Heart right ventricle (tissue), 16 donors: Measurements from ENCODE around the gene BUD31. TPM values are rescaled to one million over a fixed set of nuclear protein-coding genes. Genes with fewer than 3 reads are reported as not detected.
"Not testable (repeated sequence)": the region's sequence is repeated elsewhere in the genome, so short reads cannot be mapped to it uniquely, and the experiment has no call there.

Experiments
- ATAC-seq, 8 donors: fragments of 200-7000 bp; cut with Tn5 transposase; one replicate each; pipeline ENCODE4 v1.9.1; 2020; ENCODE audit warnings: mild to moderate bottlenecking in 8 of 8, moderate library complexity in 8 of 8, moderate number of reproducible peaks in 1 of 8
- DNase-seq, 2 donors: peaks; one replicate each; pipeline ENCODE4 v3.0.0-alpha.2; 2020
- H3K27ac ChIP-seq, 10 donors: fragments of 200-600 bp; sonication (generic) in 2 of 10; one replicate each; pipeline versions ENCODE4 v1.5.0 to v1.8.0; 2020 to 2022; ENCODE audit warnings: mild to moderate bottlenecking in 3 of 10
- H3K27me3 ChIP-seq, 7 donors: fragments of 200-600 bp; one replicate each; pipeline ENCODE4 v1.8.0; 2021 to 2022; ENCODE audit warnings: mild to moderate bottlenecking in 2 of 7
- H3K36me3 ChIP-seq, 9 donors: fragments of 200-600 bp; sonication (generic) in 1 of 9; one replicate each; pipeline versions ENCODE4 v1.5.0 to v1.8.0; 2020 to 2022; ENCODE audit warnings: mild to moderate bottlenecking in 2 of 9
- H3K4me1 ChIP-seq, 9 donors: fragments of 200-600 bp; sonication (generic) in 1 of 9; one replicate each; pipeline versions ENCODE4 v1.5.0 to v1.8.0; 2020 to 2022; ENCODE audit warnings: mild to moderate bottlenecking in 4 of 9
- H3K4me3 ChIP-seq, 10 donors: fragments of 200-600 bp; sonication (generic) in 2 of 10; one replicate each; pipeline versions ENCODE4 v1.5.0 to v1.8.0; 2020 to 2022; ENCODE audit warnings: mild to moderate bottlenecking in 7 of 10, moderate library complexity in 2 of 10
- H3K9me3 ChIP-seq, 11 donors: fragments of 200-600 bp in 10 of 11; sonication (generic) in 2 of 11; one replicate each; pipeline versions ENCODE4 v1.5.0 to v1.8.0; 2013 to 2022; ENCODE audit warnings: mild to moderate bottlenecking in 2 of 11, control low read depth in 1 of 11, moderate library complexity in 1 of 11
- WGBS, 2 donors: extraction: QIAGEN DNeasy Blood & Tissue Kit; methylation state at CpG; one replicate each; pipeline ENCODE4 v1.1.7; 2013; ENCODE audit warnings: inconsistent platforms in 1 of 2; 5-methylcytosine and 5-hydroxymethylcytosine counted together
- intact Hi-C, 10 donors: fragments of 100-400 bp; cut with DNase I; formaldehyde crosslinking; loops; one replicate each; pipeline versions ENCODE4 v1.11.1 to v1.14.2; 2022
- polyA plus RNA-seq, 2 donors: library from polyadenylated mRNA; stranded (reverse); fragments of 200-250 nt; gene quantifications; one replicate each; pipeline ENCODE4 v1.2.3, GENCODE V29; 2013
- total RNA-seq, 10 donors: library from RNA; stranded (reverse); fragmentation: NEBNext Ultra II Directional in 3 of 10; extraction: Animal tissue kit (Norgen Biotek cat#: 25700) in 3 of 10; gene quantifications; one replicate each; pipeline versions ENCODE4 v1.2.1 to v1.2.4, GENCODE V29; 2021 to 2023
- TF ChIP-seq, protein P1 (sequence below), 9 donors: fragments of 200-600 bp; sonication (generic) in 2 of 9; IDR thresholded peaks; one replicate each; pipeline versions ENCODE4 v1.5.0 to v1.8.0; 2021 to 2022; ENCODE audit warnings: antibody characterized with exemption in 9 of 9, mild to moderate bottlenecking in 5 of 9, moderate library complexity in 1 of 9
- donor health status: Arrhythmogenic right ventricular cardiomyopathy.
- donor health status: ischemic (EF 13 %, LVEDD 7.1; RV severe dilation, severe dysfunction).
- donor health status: healthy with polysubstance abuse.
- donor health status: DM: no; HTN: yes; CAD: no.
- donor health status: DM: no; HTN: no; CAD: no.
- donor health status: ischemic (EF 25% LVEDD 6.9; RV normal size, moderate dysfunction).
- donor health status: ischemic (EF 25% LVEDD 5.7; RV mildly dilated, moderate dysfunction).
- donor health status: healthy.
- donor health status: DM: yes; HTN: yes; CAD: no.
- donor health status: Ischemic cardiomyopathy.
- donor health status: ischemic (EF 35%, LVEDD 5.7; RV mildly dilated, moderate dysfunction).
- donor health status: nonischemic (EF 11% LVEDD 7.7; RV severe dilation, severe dysfunction).
- donor health status: DM: yes; HTN: yes; CAD: no.
- donor health status: PGD.
- donor health status: ischemic (EF 29% LVEDD 5.4; RV normal size, mild dysfunction).
- donor health status: nonischemic (EF 23%, LVEDD 6.1; RV moderate dilation, normal function).

BUD31 gene
- total and polyA plus RNA-seq, 12 donors: 28.3 to 116 (median 43.4) TPM

DNA sequence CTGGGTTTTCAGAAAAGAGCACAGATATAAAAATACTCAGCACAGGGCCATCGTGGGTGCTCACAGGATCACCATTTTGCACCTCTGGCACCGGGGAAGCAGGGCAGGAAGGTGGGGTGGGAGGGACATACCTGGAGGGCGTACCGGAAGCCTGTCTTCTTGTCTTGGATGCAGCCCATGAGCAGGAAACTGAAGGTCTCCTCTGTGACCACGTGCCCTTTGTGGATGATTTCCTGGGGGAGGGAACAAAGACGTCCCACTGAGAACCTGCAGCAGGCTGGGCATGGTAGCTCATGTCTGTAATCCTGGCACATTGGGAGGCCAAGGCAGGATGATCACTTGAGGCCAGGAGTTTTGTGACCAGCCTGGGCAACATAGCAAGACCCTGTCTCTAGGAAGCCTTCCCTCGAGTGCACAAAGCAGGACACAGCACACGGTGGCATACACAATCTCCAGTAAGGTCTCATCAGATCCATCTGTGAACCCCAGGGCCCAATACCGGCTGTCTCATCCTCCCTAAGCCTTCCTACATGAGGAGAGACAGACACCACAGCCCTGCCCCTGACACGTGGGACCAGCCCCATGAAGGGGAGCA lies 20.3 kb downstream of the BUD31 start:
- Histone ChIP-seq H3K4me3 (no peak overlapping the region), H3K36me3 (peaks cover 0 to 85% (median 47%) of the 10 kb centered on the region in 9 donors), H3K4me1 (no peaks in the 10 kb centered on the region), H3K27me3 (no peaks in the 10 kb centered on the region), H3K27ac (no peak overlapping the region), H3K9me3 (no peaks in the 10 kb centered on the region)
- WGBS, 2 donors: 82 to 87% methylated on average over 10 of the region's 10 CpGs
- ATAC-seq (no peak), DNase-seq (no peak)
- TF ChIP-seq, protein P1, sequence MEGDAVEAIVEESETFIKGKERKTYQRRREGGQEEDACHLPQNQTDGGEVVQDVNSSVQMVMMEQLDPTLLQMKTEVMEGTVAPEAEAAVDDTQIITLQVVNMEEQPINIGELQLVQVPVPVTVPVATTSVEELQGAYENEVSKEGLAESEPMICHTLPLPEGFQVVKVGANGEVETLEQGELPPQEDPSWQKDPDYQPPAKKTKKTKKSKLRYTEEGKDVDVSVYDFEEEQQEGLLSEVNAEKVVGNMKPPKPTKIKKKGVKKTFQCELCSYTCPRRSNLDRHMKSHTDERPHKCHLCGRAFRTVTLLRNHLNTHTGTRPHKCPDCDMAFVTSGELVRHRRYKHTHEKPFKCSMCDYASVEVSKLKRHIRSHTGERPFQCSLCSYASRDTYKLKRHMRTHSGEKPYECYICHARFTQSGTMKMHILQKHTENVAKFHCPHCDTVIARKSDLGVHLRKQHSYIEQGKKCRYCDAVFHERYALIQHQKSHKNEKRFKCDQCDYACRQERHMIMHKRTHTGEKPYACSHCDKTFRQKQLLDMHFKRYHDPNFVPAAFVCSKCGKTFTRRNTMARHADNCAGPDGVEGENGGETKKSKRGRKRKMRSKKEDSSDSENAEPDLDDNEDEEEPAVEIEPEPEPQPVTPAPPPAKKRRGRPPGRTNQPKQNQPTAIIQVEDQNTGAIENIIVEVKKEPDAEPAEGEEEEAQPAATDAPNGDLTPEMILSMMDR (IDR thresholded peaks at IDR 0.05): no peak
- intact Hi-C loops: no loop called here

DNA sequence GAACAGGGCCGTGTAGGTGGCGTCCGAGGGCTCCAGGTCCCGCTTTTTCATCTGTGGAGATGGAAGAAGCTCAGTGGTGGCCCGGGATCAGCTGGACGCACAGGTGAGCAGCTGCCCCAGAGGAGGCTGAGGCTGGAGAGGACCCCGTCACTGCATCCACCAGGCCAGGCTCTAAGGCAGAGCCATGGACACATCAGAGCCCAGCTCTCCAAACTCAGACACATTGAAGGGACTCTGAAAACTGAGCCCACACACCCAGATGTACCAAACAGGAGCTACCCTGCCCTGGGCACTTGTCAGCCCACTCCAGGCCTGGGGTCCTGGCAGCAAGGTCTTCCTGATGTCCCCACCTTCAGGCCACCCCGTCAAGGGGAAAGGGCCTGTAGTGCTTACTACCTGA lies 21.0 kb downstream of the BUD31 start:
- intact Hi-C loops: no loop called here
- Histone ChIP-seq H3K27ac (no peak overlapping the region), H3K4me1 (no peaks in the 10 kb centered on the region), H3K9me3 (no peaks in the 10 kb centered on the region), H3K27me3 (no peaks in the 10 kb centered on the region), H3K4me3 (no peak overlapping the region), H3K36me3 (peaks cover 0 to 85% (median 41%) of the 10 kb centered on the region in 9 donors)
- 87 to 95% methylated on average over 8 of the region's 8 CpGs for WGBS, 2 donors
- TF ChIP-seq, protein P1 (IDR thresholded peaks at IDR 0.05): no peak
- ATAC-seq (peak in 2 of 8 donors; percentile 9 to 38), DNase-seq (no peak)

DNA sequence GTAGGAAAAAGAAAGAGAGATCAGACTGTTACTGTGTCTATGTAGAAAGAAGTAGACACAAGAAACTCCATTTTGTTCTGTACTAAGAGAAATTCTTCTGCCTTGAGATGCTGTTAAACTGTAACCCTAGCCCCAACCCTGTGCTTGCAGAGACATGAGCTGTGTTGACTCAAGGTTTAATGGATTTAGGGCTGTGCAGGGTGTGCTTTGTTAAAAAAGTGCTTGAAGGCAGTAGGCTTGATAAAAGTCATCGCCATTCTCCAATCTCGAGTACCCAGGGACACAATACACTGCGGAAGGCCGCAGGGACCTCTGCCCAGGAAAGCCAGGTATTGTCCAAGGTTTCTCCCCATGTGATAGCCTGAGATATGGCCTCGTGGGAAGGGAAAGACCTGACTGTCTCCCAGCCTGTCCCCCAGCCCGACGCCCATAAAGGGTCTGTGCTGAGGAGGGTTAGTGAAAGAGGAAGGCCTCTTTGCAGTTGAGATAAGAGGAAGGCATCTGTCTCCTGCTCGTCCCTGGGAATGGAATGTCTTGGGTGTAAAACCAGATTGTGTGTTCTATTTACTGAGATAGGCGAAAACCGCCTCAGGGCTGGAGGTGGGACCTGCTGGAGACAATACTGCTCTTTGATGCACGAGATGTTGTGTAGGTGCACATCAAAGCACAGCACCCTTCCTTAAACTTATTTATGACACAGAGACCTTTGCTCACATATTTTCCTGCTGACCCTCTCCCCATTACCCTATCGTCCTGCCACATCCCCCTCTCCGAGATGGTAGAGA lies 23.2 kb downstream of the BUD31 start:
- H3K27me3 ChIP-seq, H3K27ac ChIP-seq, DNase-seq, ATAC-seq, H3K9me3 ChIP-seq, H3K4me1 ChIP-seq, intact Hi-C loops, H3K4me3 ChIP-seq: not testable (repeated sequence)
- 68 to 70% methylated on average over 13 of the region's 13 CpGs for whole genome bisulfite sequencing, 2 donors
- H3K36me3 ChIP-seq: peaks cover 0 to 80% (median 35%) of the 10 kb centered on the region in 9 donors

DNA sequence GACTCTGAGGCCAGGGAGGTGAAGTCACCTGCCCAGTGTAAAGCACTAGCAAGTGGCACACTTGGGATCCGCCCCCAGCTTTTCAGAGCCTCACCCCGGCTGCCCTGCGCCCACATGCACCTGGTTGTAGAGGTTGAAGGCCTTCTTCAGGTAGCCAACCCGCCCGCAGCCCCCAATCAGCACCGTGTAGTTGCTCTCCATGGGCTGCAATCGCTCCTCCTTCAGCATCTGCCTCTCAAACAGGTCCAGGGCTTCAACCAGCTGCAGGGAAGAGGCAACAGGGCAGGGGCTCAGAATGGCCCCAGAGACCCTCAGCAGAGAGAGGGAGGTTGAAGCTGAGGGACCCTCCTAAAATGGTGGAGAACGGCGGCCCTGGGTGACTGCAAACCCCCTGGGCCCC lies 24.4 kb downstream of the BUD31 start:
- WGBS, 2 donors: 94 to 95% methylated on average over 9 of the region's 9 CpGs
- H3K27me3 ChIP-seq: no peaks in the 10 kb centered on the region
- H3K4me3 ChIP-seq: no peak overlapping the region
- peaks cover 2 to 9% (median 8%) of the 10 kb centered on the region in 9 donors for H3K4me1 ChIP-seq
- no peak for ATAC-seq
- intact Hi-C loops: loop anchor here in 1 of 10 donors (1.0 kb wide), 1 partner anchor 40 kb away; no protein-coding TSS in a partner anchor
- no peak for DNase-seq
- TF ChIP-seq, protein P1 (IDR thresholded peaks at IDR 0.05): no peak
- peaks cover 0 to 76% (median 35%) of the 10 kb centered on the region in 9 donors for H3K36me3 ChIP-seq
- no peak overlapping the region for H3K27ac ChIP-seq
- no peaks in the 10 kb centered on the region for H3K9me3 ChIP-seq
